Measurements from ENCODE around the gene GINS2.

Gene GINS2

DNA sequence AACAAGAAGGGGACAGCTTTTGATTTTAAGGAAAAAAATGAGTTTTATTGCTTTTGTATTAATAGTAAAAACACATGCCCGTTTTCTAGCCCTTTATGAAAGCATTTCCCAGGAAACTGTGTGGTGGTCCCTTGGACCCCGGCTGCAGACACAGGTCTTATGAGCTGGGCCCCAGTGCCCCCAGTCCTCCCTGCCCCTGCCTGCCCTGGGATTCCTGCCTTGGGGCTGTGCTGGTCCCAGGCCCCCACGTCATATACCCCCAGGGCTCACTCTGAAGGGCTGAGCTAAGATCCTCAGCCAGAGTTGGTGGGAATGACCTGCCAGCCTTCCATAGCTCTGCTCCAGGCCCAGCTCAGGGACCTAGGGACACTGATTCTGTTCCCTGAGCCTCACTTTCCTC is 30.8 kb downstream of the GINS2 start:
- DNase-seq (ENCODE audit: low read depth, low spot score), result no peak
- no peak overlapping the region for H3K4me3 ChIP-seq (ENCODE audit: low read depth, low read length)
- TF ChIP-seq, protein P1, sequence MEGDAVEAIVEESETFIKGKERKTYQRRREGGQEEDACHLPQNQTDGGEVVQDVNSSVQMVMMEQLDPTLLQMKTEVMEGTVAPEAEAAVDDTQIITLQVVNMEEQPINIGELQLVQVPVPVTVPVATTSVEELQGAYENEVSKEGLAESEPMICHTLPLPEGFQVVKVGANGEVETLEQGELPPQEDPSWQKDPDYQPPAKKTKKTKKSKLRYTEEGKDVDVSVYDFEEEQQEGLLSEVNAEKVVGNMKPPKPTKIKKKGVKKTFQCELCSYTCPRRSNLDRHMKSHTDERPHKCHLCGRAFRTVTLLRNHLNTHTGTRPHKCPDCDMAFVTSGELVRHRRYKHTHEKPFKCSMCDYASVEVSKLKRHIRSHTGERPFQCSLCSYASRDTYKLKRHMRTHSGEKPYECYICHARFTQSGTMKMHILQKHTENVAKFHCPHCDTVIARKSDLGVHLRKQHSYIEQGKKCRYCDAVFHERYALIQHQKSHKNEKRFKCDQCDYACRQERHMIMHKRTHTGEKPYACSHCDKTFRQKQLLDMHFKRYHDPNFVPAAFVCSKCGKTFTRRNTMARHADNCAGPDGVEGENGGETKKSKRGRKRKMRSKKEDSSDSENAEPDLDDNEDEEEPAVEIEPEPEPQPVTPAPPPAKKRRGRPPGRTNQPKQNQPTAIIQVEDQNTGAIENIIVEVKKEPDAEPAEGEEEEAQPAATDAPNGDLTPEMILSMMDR (IDR thresholded peaks at IDR 0.05; ENCODE audit: low read depth, low read length), result no peak
- in situ Hi-C loops (cut with HindIII; ENCODE audit: low sequenced_read_pairs), result no loop called here

DNA sequence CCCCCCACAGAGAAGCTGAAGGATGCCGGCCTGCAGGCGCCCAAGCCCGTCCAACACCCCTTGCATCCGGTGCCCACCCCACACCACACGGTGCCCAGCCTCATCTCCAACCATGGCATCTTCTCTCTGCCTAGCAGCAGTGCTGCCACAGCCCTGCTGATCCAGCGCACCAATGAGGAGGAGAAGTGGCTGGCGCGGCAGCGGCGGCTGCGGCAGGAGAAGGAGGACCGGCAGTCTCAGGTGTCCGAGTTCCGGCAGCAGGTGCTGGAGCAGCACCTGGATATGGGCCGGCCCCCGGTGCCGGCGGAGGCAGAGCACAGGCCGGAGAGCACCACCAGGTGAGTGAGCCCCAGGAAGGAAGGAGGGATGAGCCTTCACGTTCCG is 31.5 kb downstream of the GINS2 start:
- in situ Hi-C loops (cut with HindIII; ENCODE audit: low sequenced_read_pairs), result no loop called here
- H3K4me3 ChIP-seq (ENCODE audit: low read depth, low read length), result no peak overlapping the region
- TF ChIP-seq, protein P1 (IDR thresholded peaks at IDR 0.05; ENCODE audit: low read depth, low read length), result no peak

DNA sequence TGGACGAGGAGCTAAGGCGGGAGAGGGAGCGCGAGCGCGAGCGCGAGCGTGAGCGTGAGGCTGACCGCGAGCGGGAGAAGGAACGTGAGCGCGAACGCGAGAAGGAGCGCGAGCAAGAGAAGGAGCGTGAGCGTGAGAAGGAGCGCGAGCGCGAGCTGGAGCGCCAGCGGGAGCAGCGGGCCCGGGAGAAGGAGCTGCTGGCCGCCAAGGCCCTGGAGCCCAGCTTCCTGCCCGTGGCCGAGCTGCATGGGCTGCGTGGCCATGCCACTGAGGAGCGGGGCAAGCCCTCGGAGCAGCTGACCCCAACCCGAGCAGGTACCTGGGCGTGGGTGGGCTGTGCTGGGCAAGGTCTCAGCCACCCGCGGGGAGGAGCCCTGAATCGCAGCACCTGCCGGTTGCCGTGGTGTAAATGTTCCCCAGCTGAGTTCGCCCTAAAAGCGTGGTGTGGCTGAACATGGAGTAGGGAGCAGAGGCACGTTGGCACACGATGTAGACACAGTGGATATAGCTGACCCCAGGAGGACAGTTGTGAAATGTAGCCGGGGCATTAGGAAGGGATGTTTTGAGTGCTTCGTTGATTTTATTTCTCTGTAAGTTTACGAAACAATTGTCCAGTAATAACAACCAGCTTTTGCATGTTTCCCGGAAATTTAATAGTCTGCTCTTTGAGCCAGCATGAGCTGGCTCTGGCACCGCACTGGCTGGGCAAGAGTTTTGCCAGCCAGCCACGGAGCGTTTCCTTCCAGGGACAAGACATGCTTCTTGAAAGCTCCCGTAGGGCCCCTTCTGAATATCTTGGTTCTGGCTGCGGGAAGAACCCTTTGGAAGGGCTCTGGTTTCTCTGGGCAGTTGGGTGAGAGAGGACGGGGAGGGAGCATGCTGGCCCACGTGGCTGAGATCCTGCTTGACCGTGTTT is 32.1 kb downstream of the GINS2 start:
- TF ChIP-seq, protein P1 (IDR thresholded peaks at IDR 0.05; ENCODE audit: low read depth, low read length), result no peak
- in situ Hi-C loops (cut with HindIII; ENCODE audit: low sequenced_read_pairs), result no loop called here
- no peak for DNase-seq (ENCODE audit: low read depth, low spot score)
- no peak overlapping the region for H3K4me3 ChIP-seq (ENCODE audit: low read depth, low read length)

More for the DNA sequence above, 31.5 kb downstream of the GINS2 start:
- DNase-seq (ENCODE audit: low read depth, low spot score), result no peak

DNA sequence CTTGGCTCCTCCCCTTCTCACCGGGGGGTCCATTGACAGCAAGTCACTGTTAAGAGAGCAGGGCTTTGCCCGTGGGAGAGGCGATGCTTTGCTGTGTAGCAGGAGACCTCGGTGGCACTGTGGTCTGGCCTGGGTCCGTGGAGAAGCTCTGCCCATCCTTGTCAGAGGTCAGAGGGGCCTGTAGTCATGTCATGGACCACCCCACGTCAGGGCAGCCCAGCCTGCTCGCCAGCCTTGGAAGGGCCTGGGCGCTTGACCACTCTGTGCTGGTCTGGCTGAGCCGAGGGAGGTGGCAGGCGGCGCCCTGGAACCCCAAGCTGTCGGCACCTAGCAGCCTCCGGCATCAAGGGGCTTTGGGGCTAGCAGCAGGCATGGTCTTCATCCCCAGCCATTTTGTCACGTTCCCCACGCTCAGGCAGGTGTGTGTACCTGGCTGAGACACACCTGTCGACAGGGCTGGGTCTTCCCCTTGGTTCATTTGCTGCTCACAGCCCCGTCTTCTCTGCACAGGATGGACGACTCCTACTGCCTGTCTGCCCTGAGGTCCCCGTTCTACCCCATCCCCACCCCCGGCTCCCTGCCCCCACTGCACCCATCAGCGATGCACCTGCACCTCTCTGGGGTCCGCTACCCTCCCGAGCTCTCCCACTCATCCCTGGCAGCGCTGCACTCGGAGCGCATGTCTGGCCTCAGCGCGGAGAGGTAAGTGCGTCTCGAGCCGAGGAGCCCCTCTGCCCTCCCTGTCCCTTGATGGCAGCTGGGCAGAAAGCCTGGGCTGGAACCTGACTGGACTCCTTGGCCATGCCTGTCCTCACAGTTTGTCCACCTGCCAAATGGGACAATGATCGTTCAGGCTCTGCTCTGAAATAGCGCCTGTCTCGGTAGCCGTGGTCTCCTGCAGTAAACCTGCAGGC is 33.3 kb downstream of the GINS2 start:
- DNase-seq (ENCODE audit: low read depth, low spot score), result no peak
- TF ChIP-seq, protein P1 (IDR thresholded peaks at IDR 0.05; ENCODE audit: low read depth, low read length), result no peak
- H3K4me3 ChIP-seq (ENCODE audit: low read depth, low read length), result no peak overlapping the region
- in situ Hi-C loops (cut with HindIII; ENCODE audit: low sequenced_read_pairs), result no loop called here

DNA sequence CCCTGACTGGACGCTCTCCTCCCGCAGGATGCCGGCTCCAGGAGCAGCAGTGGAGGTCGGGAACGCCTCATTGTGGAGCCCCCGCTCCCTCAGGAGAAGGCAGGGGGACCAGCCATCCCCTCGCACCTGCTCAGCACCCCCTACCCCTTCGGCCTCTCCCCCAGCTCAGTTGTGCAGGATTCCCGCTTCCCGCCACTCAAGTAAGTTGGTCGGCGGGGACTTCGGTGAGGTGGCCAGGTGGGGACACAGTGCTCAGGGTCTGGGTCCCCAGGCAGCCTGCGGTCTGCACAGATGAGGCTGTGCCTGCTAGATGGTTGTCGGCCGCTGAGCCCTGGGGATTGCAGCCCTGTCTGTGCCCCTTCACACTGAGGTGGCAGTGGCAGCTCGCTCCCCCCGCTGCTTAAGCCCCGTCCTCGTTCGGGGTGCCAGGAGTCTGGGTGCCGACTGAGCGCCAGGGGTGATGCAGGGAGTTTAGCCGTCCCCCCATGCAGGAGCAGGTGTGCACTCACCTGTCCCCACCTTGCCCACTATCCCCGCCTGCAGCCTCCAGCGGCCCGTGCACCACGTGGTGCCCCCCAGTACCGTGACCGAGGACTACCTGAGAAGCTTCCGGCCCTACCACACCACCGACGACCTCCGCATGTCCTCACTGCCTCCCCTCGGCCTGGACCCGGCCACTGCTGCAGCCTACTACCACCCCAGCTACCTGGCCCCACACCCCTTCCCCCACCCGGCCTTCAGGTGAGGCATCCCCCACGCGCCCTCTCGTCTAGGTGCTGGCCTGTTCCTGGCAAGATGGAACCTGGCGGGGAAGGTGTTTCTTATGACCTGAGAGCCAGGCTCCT is 34.3 kb downstream of the GINS2 start:
- TF ChIP-seq, protein P1 (IDR thresholded peaks at IDR 0.05; ENCODE audit: low read depth, low read length), result no peak
- no peak overlapping the region for H3K4me3 ChIP-seq (ENCODE audit: low read depth, low read length)
- in situ Hi-C loops (cut with HindIII; ENCODE audit: low sequenced_read_pairs), result no loop called here
- no peak for DNase-seq (ENCODE audit: low read depth, low spot score)

Data from astrocyte of the spinal cord (primary cell).